OCI-LY3 (cell line): Measurements from ENCODE around the gene SNCAIP.

Source experiments
- EZH2phosphoT487 ChIP-seq: fragments of 200-600 bp; shearing (Covaris generic); IDR thresholded peaks from 2 replicates; pipeline ENCODE4 v1.6.1; 2018; ENCODE audit warnings: antibody characterized with exemption, mixed run types, low read depth
- TF ChIP-seq, protein P1 (sequence below): fragments of 200-600, 300-600 bp; sonication (generic); IDR thresholded peaks from 2 replicates; pipeline ENCODE4 v1.5.1; 2014; ENCODE audit warnings: antibody characterized with exemption, low read length, low read depth

DNA sequence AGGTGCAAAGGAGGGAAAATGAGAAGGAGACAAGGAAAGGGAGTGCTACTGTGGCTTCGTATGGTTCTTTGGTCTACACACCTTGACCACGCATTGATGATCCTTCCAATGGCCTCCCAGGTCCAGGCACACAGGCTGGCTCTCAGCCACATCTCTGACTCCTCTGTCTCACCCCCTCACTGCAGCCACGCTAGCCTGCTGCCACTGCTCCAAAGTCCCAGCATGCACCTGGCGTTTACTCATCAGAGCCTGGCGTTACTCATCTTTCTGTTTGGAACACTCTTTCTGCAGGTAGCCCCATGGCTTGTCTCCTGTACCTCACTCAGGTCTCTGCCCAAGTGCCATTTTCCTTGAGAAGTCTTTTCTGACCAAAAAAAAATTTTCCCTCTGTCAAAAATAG lies 195.5 kb downstream of the SNCAIP start:
- TF ChIP-seq, protein P1, sequence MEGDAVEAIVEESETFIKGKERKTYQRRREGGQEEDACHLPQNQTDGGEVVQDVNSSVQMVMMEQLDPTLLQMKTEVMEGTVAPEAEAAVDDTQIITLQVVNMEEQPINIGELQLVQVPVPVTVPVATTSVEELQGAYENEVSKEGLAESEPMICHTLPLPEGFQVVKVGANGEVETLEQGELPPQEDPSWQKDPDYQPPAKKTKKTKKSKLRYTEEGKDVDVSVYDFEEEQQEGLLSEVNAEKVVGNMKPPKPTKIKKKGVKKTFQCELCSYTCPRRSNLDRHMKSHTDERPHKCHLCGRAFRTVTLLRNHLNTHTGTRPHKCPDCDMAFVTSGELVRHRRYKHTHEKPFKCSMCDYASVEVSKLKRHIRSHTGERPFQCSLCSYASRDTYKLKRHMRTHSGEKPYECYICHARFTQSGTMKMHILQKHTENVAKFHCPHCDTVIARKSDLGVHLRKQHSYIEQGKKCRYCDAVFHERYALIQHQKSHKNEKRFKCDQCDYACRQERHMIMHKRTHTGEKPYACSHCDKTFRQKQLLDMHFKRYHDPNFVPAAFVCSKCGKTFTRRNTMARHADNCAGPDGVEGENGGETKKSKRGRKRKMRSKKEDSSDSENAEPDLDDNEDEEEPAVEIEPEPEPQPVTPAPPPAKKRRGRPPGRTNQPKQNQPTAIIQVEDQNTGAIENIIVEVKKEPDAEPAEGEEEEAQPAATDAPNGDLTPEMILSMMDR: no peak
- TF ChIP-seq EZH2phosphoT487: no peak
